Mesendoderm (in vitro differentiated cells): ENCODE results near the gene ATR.
A peak's percentile ranks its signal among the peaks of the same experiment; 100 is the strongest.

Experiments used
- DNase-seq: peaks from one replicate; pipeline ENCODE4 v3.0.0; 2013
- H2AK5ac ChIP-seq: 2 replicates; pipeline ENCODE4 v1.6.1; 2013; ENCODE audit warnings: low read length, inconsistent platforms
- H2BK120ac ChIP-seq: 2 replicates; pipeline ENCODE4 v1.6.1; 2013; ENCODE audit warnings: low read depth, mild to moderate bottlenecking, low read length, moderate library complexity, mixed read lengths
- H2BK15ac ChIP-seq: replicated peaks from 2 replicates; pipeline ENCODE4 v1.6.1; 2013; ENCODE audit warnings: low read depth, mild to moderate bottlenecking, moderate library complexity
- H2BK5ac ChIP-seq: 2 replicates; pipeline ENCODE4 v1.6.1; 2013; ENCODE audit warnings: low read length, inconsistent platforms
- H3K18ac ChIP-seq: 2 replicates; pipeline ENCODE4 v1.6.1; 2013; ENCODE audit warnings: mild to moderate bottlenecking, low read length, mixed read lengths
- H3K23ac ChIP-seq: one replicate; pipeline ENCODE4 v1.6.1; 2013; ENCODE audit warnings: low read length
- H3K27ac ChIP-seq: 2 replicates; pipeline ENCODE4 v1.5.1; 2013; ENCODE audit warnings: low read depth, mild to moderate bottlenecking, inconsistent platforms, low read length, moderate library complexity
- H3K27me3 ChIP-seq: 2 replicates; pipeline ENCODE4 v1.6.1; 2013; ENCODE audit warnings: low read length, control low read depth, mild to moderate bottlenecking, inconsistent platforms; ENCODE audit not compliant: insufficient read depth, poor library complexity
- H3K36me3 ChIP-seq: 2 replicates; pipeline ENCODE4 v1.6.1; 2013; ENCODE audit warnings: low read length, inconsistent platforms; ENCODE audit not compliant: control insufficient read depth, insufficient read depth
- H3K4ac ChIP-seq: one replicate; pipeline ENCODE4 v1.6.1; 2013; ENCODE audit warnings: low read depth, mild to moderate bottlenecking, low read length, moderate library complexity
- H3K4me1 ChIP-seq: 2 replicates; pipeline ENCODE4 v1.6.1; 2013; ENCODE audit warnings: low read depth, low read length, inconsistent platforms; ENCODE audit not compliant: control insufficient read depth
- H3K4me2 ChIP-seq: 2 replicates; pipeline ENCODE4 v1.6.1; 2013; ENCODE audit warnings: low read length
- H3K4me3 ChIP-seq: 2 replicates; pipeline ENCODE4 v1.5.1; 2013; ENCODE audit warnings: mild to moderate bottlenecking, low read length
- H3K56ac ChIP-seq: one replicate; pipeline ENCODE4 v1.6.1; 2013; ENCODE audit warnings: low read length
- H3K79me1 ChIP-seq: 2 replicates; pipeline ENCODE4 v1.6.1; 2013; ENCODE audit warnings: low read length, inconsistent platforms
- H3K79me2 ChIP-seq: 2 replicates; pipeline ENCODE4 v1.6.1; 2013; ENCODE audit warnings: mild to moderate bottlenecking, low read length; ENCODE audit not compliant: control insufficient read depth, insufficient read depth
- H3K9ac ChIP-seq: 2 replicates; pipeline ENCODE4 v1.6.1; 2013; ENCODE audit warnings: low read length, inconsistent platforms
- H4K5ac ChIP-seq: one replicate; pipeline ENCODE4 v1.6.1; 2013; ENCODE audit warnings: low read length
- H4K8ac ChIP-seq: one replicate; pipeline ENCODE4 v1.6.1; 2013; ENCODE audit warnings: low read depth, mild to moderate bottlenecking, control low read depth, low read length, moderate library complexity
- WGBS: extraction: QIAGEN DNeasy Blood & Tissue Kit; methylation state at CpG from one replicate; pipeline ENCODE4 v1.1.7; 2013; ENCODE audit warnings: low lambda C conversion rate, missing lambda C conversion rate; ENCODE audit not compliant: insufficient coverage; ENCODE audit errors: extremely low coverage; 5-methylcytosine and 5-hydroxymethylcytosine counted together

The ATR gene

GRCh38 chr3:142450189-142450588 lies 128.3 kb downstream of the ATR start:
- no peak overlapping the region for H3K4me2 ChIP-seq
- H3K4me3 ChIP-seq: no peak overlapping the region
- H3K56ac ChIP-seq: no peak overlapping the region
- no peaks in the 10 kb centered on the region for H3K4me1 ChIP-seq
- H4K5ac ChIP-seq: no peak overlapping the region
- H3K27me3 ChIP-seq: no peaks in the 10 kb centered on the region
- no peak overlapping the region for H2AK5ac ChIP-seq
- no peak overlapping the region for H3K4ac ChIP-seq
- H3K23ac ChIP-seq: no peak overlapping the region
- no peak for DNase-seq
- H2BK15ac ChIP-seq: no peak overlapping the region
- H3K79me2 ChIP-seq: peaks cover 6% of the 10 kb centered on the region
- H2BK5ac ChIP-seq: no peak overlapping the region
- no peak overlapping the region for H3K9ac ChIP-seq
- no peaks in the 10 kb centered on the region for H3K36me3 ChIP-seq
- no peak overlapping the region for H3K27ac ChIP-seq
- no CpG with 5 or more reads among the region's 3 CpGs for WGBS
- peaks cover 8% of the 10 kb centered on the region for H3K79me1 ChIP-seq
- no peak overlapping the region for H3K18ac ChIP-seq
- H4K8ac ChIP-seq: no peak overlapping the region
- no peak overlapping the region for H2BK120ac ChIP-seq

- Histone ChIP-seq H3K9ac (peak within 1 kb of the TSS; percentile 94), H3K79me1 (peaks cover 13% of the 10 kb centered on the region), H3K56ac (peak within 1 kb of the TSS; percentile 97), H3K36me3 (no peaks in the 10 kb centered on the region), H2AK5ac (no peak within 1 kb of the TSS), H3K4me2 (peak within 1 kb of the TSS; percentile 46), H3K4ac (no peak within 1 kb of the TSS), H4K8ac (no peak within 1 kb of the TSS), H3K27ac (peak within 1 kb of the TSS; percentile 51), H4K5ac (peak within 1 kb of the TSS; percentile 82), H3K4me3 (peak within 1 kb of the TSS; percentile 95), H3K4me1 (no peaks in the 10 kb centered on the region), H2BK120ac (no peak within 1 kb of the TSS), H3K18ac (peak within 1 kb of the TSS; percentile 4), H3K23ac (peak within 1 kb of the TSS; percentile 35), H2BK5ac (no peak within 1 kb of the TSS), H3K27me3 (no peaks in the 10 kb centered on the region), H3K79me2 (peaks cover 14% of the 10 kb centered on the region), H2BK15ac (no peak within 1 kb of the TSS)
- no CpG with 5 or more reads among the region's 52 CpGs for WGBS
- peak; percentile 95 for DNase-seq
Measured at GRCh38 chr3:142447852-142448823, 130.4 kb downstream of the ATR start, which contains the start of gene XRN1. Gene XRN1 (minus strand): TSS chr3:142448037. CDS start chr3:142447944, 93 bp downstream.

GRCh38 chr3:142447301-142447851 lies 131.2 kb downstream of the ATR start:
- H3K4me1 ChIP-seq: no peaks in the 10 kb centered on the region
- H2BK15ac ChIP-seq: no peak overlapping the region
- no peak overlapping the region for H4K5ac ChIP-seq
- H3K4me3 ChIP-seq: peak overlapping the region; percentile 95
- H3K27ac ChIP-seq: peak overlapping the region; percentile 51
- no peak overlapping the region for H3K4ac ChIP-seq
- no peaks in the 10 kb centered on the region for H3K36me3 ChIP-seq
- peak overlapping the region; percentile 46 for H3K4me2 ChIP-seq
- peak overlapping the region; percentile 97 for H3K56ac ChIP-seq
- peak overlapping the region; percentile 35 for H3K23ac ChIP-seq
- no peak overlapping the region for H2AK5ac ChIP-seq
- peak; percentile 56 for DNase-seq
- H3K18ac ChIP-seq: peak overlapping the region; percentile 4
- no peaks in the 10 kb centered on the region for H3K27me3 ChIP-seq
- H2BK120ac ChIP-seq: no peak overlapping the region
- peaks cover 14% of the 10 kb centered on the region for H3K79me1 ChIP-seq
- peak overlapping the region; percentile 94 for H3K9ac ChIP-seq
- WGBS: no CpG with 5 or more reads among the region's 35 CpGs
- no peak overlapping the region for H4K8ac ChIP-seq
- H2BK5ac ChIP-seq: no peak overlapping the region
- H3K79me2 ChIP-seq: peaks cover 15% of the 10 kb centered on the region

- no peaks in the 10 kb centered on the region for H3K4me1 ChIP-seq
- no peak overlapping the region for H3K27ac ChIP-seq
- no peaks in the 10 kb centered on the region for H3K36me3 ChIP-seq
- no peak overlapping the region for H3K4ac ChIP-seq
- no peak overlapping the region for H3K56ac ChIP-seq
- no peak overlapping the region for H4K8ac ChIP-seq
- H3K4me3 ChIP-seq: no peak overlapping the region
- H2AK5ac ChIP-seq: no peak overlapping the region
- H3K27me3 ChIP-seq: no peaks in the 10 kb centered on the region
- H3K9ac ChIP-seq: no peak overlapping the region
- H3K23ac ChIP-seq: no peak overlapping the region
- no peak overlapping the region for H3K18ac ChIP-seq
- peaks cover 15% of the 10 kb centered on the region for H3K79me2 ChIP-seq
- no peak overlapping the region for H2BK120ac ChIP-seq
- H2BK15ac ChIP-seq: no peak overlapping the region
- DNase-seq: no peak
- H3K79me1 ChIP-seq: peaks cover 14% of the 10 kb centered on the region
- no peak overlapping the region for H3K4me2 ChIP-seq
- H2BK5ac ChIP-seq: no peak overlapping the region
- H4K5ac ChIP-seq: no peak overlapping the region
- WGBS: no CpG with 5 or more reads among the region's 6 CpGs
Measured at GRCh38 chr3:142445816-142446254, 132.7 kb downstream of the ATR start.

GRCh38 chr3:142444343-142444742 lies 134.2 kb downstream of the ATR start:
- peaks cover 17% of the 10 kb centered on the region for H3K79me1 ChIP-seq
- H3K23ac ChIP-seq: no peak overlapping the region
- no peak overlapping the region for H4K5ac ChIP-seq
- H3K18ac ChIP-seq: no peak overlapping the region
- H3K4me1 ChIP-seq: no peaks in the 10 kb centered on the region
- H3K4ac ChIP-seq: no peak overlapping the region
- H3K4me3 ChIP-seq: no peak overlapping the region
- no peaks in the 10 kb centered on the region for H3K27me3 ChIP-seq
- H3K9ac ChIP-seq: no peak overlapping the region
- H2AK5ac ChIP-seq: no peak overlapping the region
- no peak overlapping the region for H4K8ac ChIP-seq
- H3K27ac ChIP-seq: no peak overlapping the region
- no peak overlapping the region for H2BK120ac ChIP-seq
- H3K79me2 ChIP-seq: peaks cover 15% of the 10 kb centered on the region
- no CpG with 5 or more reads among the region's 11 CpGs for WGBS
- no peak overlapping the region for H2BK15ac ChIP-seq
- H3K56ac ChIP-seq: no peak overlapping the region
- no peaks in the 10 kb centered on the region for H3K36me3 ChIP-seq
- H2BK5ac ChIP-seq: no peak overlapping the region
- DNase-seq: no peak
- H3K4me2 ChIP-seq: no peak overlapping the region
